HG03280 (cell line): ENCODE results near the gene LBH.

Experiments
- ATAC-seq: cut with Tn5 transposase; IDR thresholded peaks from one replicate; pipeline ENCODE4 v1.9.1; 2021; ENCODE audit warnings: mild to moderate bottlenecking, moderate library complexity; ENCODE audit not compliant: unreplicated experiment

LBH gene

GRCh38 chr2:30272286-30272685 lies 41.0 kb downstream of the LBH start:
- ATAC-seq = no peak

- no peak for ATAC-seq
Measured at GRCh38 chr2:30272761-30273573, 41.6 kb downstream of the LBH start.

- no peak for ATAC-seq
Measured at GRCh38 chr2:30273574-30273929, 42.2 kb downstream of the LBH start.

DNA sequence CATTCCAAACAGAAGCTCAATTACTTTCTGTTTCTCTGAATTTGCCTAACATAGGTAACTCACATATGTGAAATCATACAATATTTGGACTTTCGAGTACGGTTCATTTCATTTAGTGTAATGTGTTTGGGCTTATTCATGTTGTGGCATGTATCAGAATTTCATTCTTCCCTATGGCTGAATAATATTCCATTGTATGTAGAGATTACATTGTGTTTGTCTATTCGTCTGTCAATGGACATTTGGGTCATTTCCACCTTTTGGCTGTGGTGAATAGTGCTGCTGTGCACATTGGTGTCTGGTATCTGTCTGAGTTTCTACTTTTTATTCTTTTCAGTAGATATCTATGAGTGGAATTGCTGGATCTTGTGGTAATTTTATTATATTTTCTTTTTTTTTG lies 43.9 kb downstream of the LBH start:
- no peak for ATAC-seq

GRCh38 chr2:30276455-30276911 lies 45.1 kb downstream of the LBH start:
- ATAC-seq = no peak

DNA sequence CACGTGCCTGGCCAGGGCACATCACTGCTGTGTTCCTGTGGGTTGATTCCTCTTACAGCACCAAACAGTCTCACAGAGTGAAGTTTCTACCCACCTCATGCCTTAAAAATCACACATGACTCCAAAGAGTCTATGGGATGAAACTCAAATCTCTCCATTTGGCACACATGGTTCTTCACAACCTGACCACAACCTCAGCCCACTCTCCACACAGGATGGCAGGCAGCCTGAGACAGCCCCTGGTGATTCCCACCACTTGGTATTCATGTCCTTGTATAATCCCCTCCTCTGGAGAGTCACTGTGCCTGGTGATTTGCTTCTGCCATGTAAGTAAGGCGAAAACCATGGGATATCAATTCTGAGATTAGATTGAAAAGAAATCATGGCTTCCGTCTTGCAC lies 46.2 kb downstream of the LBH start:
- ATAC-seq = no peak

GRCh38 chr2:30278419-30278818 lies 47.1 kb downstream of the LBH start:
- no peak for ATAC-seq

GRCh38 chr2:30280596-30281434 lies 49.5 kb downstream of the LBH start:
- ATAC-seq = no peak

DNA sequence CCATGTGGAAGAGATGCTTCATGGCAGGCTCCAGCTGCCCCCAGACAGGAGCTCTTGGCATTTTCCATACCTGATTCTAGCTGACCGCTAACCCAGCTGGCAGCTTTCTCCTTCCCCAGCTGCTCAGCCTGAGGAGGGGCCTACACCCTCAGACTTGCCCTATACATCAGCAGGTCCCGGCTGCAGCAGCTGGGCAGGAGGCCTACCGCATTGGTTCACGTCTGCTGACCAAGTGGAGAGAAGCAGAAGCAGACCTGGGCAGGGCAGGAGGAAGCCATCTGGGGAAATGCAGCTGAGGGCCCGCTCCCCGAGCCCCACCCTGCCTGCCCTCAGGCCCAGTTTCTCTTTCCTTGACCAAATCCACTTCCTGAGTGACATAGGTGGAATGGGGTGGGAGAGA lies 50.7 kb downstream of the LBH start:
- ATAC-seq = no peak

DNA sequence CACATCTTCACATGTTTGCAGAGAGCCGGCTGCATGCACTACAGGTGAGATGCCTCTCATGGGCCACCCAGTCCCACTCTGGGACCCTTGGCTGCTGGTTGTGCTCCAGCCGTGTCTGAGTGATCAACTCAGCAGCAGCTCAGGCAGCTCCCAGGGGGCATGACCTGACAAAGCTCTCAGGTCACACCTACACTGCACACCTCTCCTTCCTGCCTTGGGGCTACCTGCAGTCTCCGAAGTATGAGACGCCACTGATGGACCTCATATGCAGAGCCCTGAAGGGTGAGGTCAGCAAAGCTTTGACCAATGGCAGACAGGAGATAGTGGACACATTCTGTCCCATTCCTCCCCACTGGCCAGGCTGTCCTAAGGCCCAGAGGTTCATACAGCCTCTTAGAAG lies 51.4 kb downstream of the LBH start:
- ATAC-seq = no peak

DNA sequence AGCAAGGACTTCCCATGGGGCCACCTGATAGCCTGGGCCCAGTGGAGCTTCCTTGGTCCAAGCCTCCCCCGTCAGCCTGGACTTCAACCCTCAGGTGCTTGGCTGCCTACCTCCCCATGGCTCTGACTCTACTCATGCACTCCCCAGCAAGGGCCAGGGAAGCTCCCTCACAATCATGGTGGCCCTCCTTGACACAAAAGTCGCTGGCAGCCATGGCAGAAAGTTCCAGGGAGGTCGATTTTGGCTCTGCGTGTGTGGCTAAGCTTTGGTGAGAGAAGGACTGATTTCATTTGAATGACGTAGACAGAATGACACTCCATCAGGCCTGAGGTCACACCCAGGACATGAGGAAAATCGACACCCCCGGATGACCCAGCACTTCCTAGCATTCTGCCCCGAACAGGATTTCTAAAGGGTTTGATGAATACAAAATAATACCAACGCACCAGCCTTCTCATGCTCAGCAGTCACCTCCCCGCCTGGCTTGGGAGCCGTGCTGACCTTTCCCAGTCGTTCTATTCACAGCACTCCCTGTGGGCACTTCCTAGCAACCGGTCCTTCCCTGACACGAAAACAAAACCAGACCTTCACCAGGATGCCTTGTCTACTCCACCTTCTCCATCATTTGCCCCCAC lies 52.7 kb downstream of the LBH start:
- no peak for ATAC-seq

DNA sequence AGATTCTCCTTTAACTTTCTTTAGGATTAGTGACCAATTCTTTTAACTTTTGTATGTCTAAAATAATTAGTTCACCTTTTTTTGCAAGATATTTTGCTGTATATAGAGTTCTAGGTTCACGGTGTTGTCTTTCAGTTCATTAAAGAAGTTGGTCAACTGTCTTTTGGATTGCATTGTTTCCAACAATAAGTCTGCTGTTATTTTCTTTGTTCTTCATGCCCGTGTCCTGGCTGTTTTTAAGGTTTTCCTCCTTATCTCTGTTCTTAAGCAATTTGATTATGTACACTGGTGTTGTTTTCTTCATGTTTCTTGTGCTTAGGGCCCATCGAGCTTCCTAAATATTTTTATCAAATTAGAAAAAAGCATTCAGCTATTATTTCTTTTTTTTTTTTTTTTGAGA lies 54.4 kb downstream of the LBH start:
- ATAC-seq = no peak

GRCh38 chr2:30287190-30287840 lies 56.0 kb downstream of the LBH start:
- no peak for ATAC-seq

DNA sequence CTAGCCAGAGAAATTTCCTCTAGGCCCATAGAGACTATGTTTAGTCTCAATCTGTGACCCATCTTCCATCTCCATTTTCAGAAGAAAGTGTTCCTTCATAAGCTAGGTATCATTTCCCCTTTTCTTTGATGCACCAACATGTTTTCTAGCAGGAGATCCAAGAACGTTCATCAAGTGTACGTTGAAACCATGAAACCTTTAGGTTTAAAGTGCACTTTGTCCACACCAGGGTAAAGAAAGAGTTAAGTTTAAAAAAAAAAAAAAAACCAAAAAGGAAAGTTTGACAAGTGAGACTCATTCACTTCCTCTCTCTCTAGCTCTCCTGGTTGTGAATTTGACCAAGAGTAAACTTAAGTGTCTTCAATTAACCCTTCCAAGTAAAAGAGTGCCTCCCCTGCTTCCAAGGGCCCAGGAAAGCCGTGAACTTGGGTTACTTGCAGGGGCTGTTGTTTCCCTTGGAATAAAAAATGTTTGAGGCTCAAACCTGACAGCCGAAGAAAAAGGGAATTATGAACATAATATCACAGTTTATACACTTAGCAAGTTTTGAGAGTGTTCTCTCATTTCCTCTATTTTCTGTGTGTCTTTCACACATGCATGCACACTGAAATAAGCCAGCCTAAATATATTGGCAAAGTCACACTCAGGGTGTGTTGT lies 56.7 kb downstream of the LBH start:
- ATAC-seq = peak; percentile 40

DNA sequence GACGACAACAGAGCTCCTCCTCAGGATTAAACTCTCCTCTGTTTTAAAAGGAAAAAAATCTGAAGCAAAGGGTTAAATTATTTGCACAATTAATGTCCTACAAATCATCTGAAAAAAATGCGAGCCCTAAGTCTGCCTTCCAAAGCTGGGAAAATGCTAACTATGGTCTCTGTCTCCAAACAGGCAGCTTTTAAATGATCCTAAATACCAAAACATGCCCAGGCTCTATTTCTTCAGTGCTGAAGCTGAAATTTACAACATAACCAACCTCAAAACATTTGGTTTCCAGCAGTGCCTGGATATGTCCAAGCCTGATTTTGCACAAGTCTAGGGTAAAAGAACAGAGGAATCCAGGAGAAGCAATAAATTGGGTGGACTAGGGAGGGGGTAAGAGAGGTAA lies 57.2 kb downstream of the LBH start:
- ATAC-seq = no peak

DNA sequence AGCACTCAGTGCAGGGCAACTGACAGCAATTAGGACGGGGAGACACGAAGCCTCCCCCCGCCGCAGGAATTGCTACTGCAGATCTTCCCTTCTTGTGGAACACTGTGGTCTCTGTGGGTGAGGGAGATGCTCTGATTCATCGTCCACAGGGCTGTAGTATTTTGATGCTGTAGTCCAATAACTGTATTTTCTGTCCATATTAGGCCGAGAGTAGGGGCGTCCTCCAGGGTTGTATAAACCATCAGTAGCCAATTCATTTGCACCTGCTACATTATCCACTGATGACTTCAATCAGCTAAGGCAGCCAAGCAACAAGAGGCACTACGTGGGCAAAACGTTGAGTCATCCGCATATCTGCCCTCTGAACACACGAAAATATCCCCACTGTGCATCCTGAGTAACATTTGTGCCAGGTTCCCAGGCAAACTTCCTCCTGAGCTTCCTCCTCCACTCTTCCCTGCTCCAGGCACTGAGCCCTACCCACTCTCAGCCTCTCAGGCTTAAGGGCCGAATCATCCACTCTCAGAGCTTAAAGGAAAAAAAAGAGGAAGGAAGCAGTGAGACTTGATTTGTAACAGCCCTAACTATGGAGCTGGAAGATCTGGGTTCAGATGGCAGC lies 62.1 kb downstream of the LBH start:
- no peak for ATAC-seq

DNA sequence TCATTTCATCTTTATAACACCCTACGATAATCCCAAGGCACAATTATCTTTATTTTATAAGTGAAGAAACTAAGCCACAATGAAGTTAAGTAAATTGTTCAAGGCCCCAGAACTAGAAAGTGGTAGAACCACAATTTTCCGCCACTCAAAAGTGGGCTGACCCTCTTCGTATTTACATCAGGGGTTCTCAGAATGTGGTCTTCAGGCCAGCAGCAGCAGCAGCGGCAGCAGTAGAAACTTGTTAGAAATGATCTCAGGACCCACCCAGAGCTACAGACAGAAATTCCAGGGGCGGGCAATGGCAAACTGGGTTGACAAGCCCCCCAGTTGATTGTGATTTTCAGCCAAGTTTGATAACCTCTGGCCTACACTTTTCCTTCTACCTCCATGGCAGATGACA lies 62.8 kb downstream of the LBH start:
- no peak for ATAC-seq

GRCh38 chr2:30296496-30296895 lies 65.2 kb downstream of the LBH start:
- ATAC-seq = no peak

- no peak for ATAC-seq
Measured at GRCh38 chr2:30298302-30298701, 67.0 kb downstream of the LBH start.

DNA sequence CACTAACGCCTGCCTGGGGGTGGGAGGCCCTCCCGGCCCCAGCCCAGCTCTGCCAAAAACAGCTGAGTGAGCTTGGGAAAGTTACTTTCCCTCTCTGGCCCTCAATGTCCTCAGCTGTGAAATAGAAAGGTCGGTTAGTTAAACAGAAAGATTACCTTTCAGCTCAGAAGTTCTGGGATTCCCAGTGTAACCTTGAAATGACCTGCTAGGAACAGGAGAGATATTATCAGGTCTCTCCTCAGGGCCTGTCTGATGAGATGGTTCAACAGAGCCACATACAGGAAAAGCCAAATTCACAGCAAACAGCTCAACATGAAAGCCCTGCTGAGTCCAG lies 68.8 kb downstream of the LBH start:
- no peak for ATAC-seq
